Endothelial cell of coronary artery (primary cell): ENCODE measurements around the gene ZBBX. TPM values are rescaled to one million over a fixed set of nuclear protein-coding genes. Genes with fewer than 3 reads are reported as not detected.

Source experiments
- total RNA-seq: library from RNA; depleted of rRNA; stranded (reverse); fragments of >200 nt; gene quantifications from 2 replicates; pipeline ENCODE4 v1.2.3, GENCODE V29; 2014

The ZBBX gene, protein sequence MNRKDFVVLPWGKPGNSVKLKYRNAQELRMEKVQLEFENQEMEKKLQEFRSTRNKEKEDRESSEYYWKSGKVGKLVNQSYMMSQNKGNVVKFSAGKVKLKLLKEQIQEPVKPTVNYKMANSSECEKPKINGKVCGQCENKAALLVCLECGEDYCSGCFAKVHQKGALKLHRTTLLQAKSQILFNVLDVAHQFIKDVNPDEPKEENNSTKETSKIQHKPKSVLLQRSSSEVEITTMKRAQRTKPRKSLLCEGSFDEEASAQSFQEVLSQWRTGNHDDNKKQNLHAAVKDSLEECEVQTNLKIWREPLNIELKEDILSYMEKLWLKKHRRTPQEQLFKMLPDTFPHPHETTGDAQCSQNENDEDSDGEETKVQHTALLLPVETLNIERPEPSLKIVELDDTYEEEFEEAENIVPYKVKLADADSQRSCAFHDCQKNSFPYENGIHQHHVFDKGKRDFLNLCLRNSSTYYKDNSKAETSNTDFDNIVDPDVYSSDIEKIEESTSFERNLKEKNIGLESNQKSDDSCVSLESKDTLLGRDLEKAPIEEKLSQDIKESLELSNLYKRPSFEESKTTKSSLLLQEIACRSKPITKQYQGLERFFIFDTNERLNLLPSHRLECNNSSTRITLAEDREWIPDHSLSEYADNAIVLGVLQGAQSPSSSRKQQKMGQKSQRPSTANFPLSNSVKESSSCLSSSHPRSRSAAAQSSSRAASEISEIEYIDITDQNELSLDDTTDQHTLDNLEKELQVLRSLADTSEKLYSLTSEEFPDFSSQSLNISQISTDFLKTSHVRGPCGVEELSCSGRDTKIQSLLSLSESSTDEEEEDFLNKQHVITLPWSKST
- 0.09 TPM in 1 of 2 replicates, not detected in the other for total RNA-seq

DNA sequence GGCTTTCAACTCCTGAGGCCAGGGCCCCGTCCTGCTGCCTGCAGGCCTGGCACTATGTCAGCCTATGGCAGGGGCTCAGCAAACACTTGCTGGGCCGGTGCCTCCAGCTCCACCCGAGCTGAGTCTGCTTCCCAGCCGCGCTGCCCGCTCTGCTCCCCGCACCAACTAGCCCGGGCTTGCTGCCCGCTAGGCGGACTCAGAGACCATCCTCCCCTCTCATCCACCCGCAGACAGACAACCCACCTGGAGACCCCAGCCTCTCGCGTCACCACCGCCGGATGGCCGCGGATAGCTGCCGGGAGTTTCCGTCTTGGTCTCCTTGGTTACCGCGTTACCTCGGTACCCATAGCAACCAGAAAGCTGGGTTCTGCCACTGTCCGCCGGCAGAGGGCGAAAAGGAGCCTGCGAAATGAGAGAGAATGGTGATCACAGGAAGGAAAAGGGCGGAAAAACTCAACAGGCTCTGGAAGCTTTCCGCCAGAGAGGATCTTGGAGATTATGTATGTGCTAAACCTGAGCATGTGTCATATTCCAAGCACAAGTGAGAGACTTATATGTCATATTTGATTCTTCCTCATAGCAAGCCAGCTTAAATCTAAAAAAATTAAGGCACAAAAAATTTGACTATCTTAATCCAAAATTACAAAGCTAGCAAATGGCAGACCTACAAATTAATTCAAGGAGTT lies at the start of gene ZBBX:
Gene ZBBX, minus strand, starts transcription at position 294 of the 686 bp plus-strand sequence. CDS start 7,396 bp downstream, outside the sequence.

Other genes with a start within 250 kb of the ZBBX start
- gene SERPINI2, start 93.7 kb upstream of the ZBBX start, total RNA-seq = not detected in 2 replicates